ENCODE data around the gene LHFPL6.

Gene LHFPL6

DNA sequence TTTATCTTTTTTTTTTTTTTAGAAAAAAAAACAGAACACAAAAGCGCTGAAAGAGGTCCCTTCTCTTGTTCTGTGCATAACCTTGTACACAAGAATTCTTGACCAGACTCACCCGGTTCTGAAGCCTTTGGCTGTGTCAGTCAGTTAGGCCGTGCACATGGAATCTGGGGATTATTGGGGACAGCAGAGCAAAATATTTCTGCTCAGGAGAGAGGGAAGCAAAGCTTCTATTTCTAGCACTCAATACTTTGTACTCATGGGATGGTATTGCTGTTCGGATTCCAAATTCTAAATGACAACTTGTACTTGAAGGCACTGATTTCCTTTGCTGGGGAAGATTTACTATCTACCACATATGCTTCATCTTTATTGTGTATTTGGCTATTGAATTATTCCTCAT is 292.0 kb downstream of the LHFPL6 start:
- no peak for DNase-seq (ENCODE audit: low read depth in 2 of 2)

DNA sequence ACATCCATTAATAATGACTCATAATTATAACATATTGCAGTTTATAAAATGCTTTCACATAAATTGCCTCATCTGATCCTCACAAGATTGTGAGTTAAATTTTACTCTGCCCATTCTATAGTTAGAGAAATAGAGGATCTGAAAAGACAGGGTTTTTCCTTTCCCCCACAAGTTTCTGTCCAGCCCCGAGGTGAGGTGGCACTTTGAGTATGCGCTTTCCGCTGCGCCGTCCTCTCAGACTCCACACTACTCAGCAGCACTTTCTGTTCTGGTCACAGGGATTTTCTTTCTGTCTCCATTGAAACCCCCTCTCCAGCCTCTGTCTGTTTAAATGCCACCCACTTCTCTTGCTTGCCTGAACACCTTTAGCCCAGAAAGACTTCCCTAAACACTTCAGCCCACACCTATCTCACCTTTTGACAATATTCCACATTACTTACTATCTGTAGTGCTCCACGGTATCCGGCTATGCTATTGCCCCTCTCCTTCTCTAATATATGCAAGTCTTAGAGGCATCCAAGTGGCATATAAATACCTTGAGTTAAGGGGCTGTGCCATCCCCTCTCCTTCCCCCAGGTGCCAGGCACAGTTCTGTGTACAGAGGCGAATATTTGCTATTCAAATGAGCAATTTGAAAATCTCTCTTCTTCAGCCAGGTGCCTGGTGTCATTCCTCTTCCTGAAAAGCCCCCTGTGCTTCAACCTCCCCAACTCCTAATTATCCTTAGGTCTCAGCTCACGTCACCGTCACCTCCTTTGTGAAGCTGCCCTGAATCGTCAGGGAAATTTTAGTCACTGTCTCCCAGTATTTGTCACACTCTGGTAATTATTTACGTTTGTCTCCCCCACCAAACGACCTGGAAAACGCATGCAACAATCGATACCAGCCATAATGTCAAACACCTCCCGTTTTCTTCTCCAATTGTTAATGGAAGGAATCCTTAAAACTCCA is 296.1 kb downstream of the LHFPL6 start:
- DNase-seq (ENCODE audit: low read depth in 2 of 2), result no peak

GRCh38 chr13:39302820-39303219 is 300.2 kb downstream of the LHFPL6 start:
- DNase-seq (ENCODE audit: low read depth in 2 of 2), result no peak

GRCh38 chr13:39298951-39299350 is 304.0 kb downstream of the LHFPL6 start:
- DNase-seq (ENCODE audit: low read depth in 2 of 2), result no peak

- DNase-seq (ENCODE audit: low read depth in 2 of 2), result peak in 1 of 2 experiments; percentile 3
Observed at GRCh38 chr13:39297664-39298171, 305.3 kb downstream of the LHFPL6 start.

- DNase-seq (ENCODE audit: low read depth in 2 of 2), result no peak
Observed at GRCh38 chr13:39297023-39297422, 306.0 kb downstream of the LHFPL6 start.

DNA sequence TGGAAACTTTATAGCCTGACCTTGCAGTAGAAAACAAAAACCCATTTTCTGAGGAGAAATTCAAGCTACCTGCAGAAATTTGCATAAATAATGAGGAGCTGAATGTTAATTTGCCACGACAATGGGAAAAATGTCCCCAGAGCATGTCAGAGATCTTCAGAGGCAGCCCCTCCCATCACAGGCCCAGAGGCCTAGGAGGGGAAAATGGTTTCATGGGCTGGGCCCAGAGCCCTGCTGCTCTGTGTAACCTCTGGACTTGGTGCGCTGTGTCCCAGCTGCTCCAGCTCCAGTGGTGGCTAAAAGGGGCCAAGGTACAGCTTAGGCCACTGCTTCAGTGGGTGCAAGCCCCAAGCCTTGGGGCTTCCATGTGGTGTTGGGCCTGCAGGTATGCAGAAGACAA is 306.8 kb downstream of the LHFPL6 start:
- DNase-seq (ENCODE audit: low read depth in 2 of 2), result no peak

All from fibroblast of skin of left biceps (primary cell).